OCI-LY7 (cell line): ENCODE data around the gene PDE3B. TPM values are rescaled to one million over a fixed set of nuclear protein-coding genes. Genes with fewer than 3 reads are reported as not detected.
"Not testable (repeated sequence)": the region's sequence is repeated elsewhere in the genome, so short reads cannot be mapped to it uniquely, and the experiment has no call there.

ENCODE experiments used
- BruUV-seq: library from RNA; stranded (reverse); fragments of 400-500 nt; replicated peaks from 2 replicates; lab custom pipeline; 2021; lab: Mats Ljungman, UMichigan
- CTCF ChIA-PET: fragments of 300-600 bp; sonication (Branson Sonifier 250); formaldehyde crosslinking; loops from one replicate; lab custom pipeline; 2022; ENCODE audit warnings: antibody characterized with exemption; ENCODE audit not compliant: unreplicated experiment; lab: Charles Lee
- POLR2A ChIA-PET: fragments of 300-600 bp; sonication (Branson Sonifier 250); formaldehyde crosslinking; loops from one replicate; lab custom pipeline; 2022; ENCODE audit warnings: antibody characterized with exemption; lab: Charles Lee
- DNase-seq: peaks from one replicate; pipeline ENCODE4 v3.0.0-alpha.2; 2015; ENCODE audit warnings: low spot score
- H2AFZ ChIP-seq: fragments of 200-600 bp; sonication (generic), shearing (Covaris generic); 2 replicates; pipeline ENCODE4 v1.6.1; 2014; ENCODE audit warnings: mild to moderate bottlenecking, antibody characterized with exemption, low read length, moderate library complexity
- H3K27ac ChIP-seq: fragments of 200-600 bp; sonication (generic); 2 replicates; pipeline ENCODE4 v1.5.1; 2014; ENCODE audit warnings: mixed run types, low read depth, mild to moderate bottlenecking, moderate library complexity, low read length, inconsistent platforms; ENCODE audit not compliant: poor library complexity, severe bottlenecking
- H3K36me3 ChIP-seq: fragments of 200-600 bp; sonication (generic); 2 replicates; pipeline ENCODE4 v1.6.1; 2014; ENCODE audit warnings: mild to moderate bottlenecking, antibody characterized with exemption, low read length, moderate library complexity, mixed read lengths; ENCODE audit not compliant: insufficient read depth
- H3K4me1 ChIP-seq: fragments of 200-600 bp; sonication (generic); 2 replicates; pipeline ENCODE4 v1.5.1; 2014; ENCODE audit warnings: mild to moderate bottlenecking, low read length; ENCODE audit not compliant: insufficient read depth, poor library complexity, severe bottlenecking
- H3K4me2 ChIP-seq: fragments of 200-600 bp; sonication (generic); 2 replicates; pipeline ENCODE4 v1.6.1; 2014; ENCODE audit warnings: mild to moderate bottlenecking, low read length
- H3K4me3 ChIP-seq: fragments of 200-600 bp; sonication (generic); 2 replicates; pipeline ENCODE4 v1.5.1; 2014; ENCODE audit warnings: mild to moderate bottlenecking, low read depth, low read length; ENCODE audit not compliant: poor library complexity, severe bottlenecking
- H3K79me2 ChIP-seq: fragments of 200-600 bp; sonication (generic); 2 replicates; pipeline ENCODE4 v1.6.1; 2016; ENCODE audit warnings: low read depth, mild to moderate bottlenecking, low read length, moderate library complexity, mixed read lengths; ENCODE audit not compliant: insufficient read depth
- H3K9me2 ChIP-seq: fragments of 200-600 bp; sonication (generic); 2 replicates; pipeline ENCODE4 v1.6.1; 2016; ENCODE audit warnings: mild to moderate bottlenecking, low read length, mixed read lengths; ENCODE audit not compliant: insufficient read depth
- H3K9me3 ChIP-seq: fragments of 200-600 bp; sonication (generic); 2 replicates; pipeline ENCODE4 v1.6.1; 2014; ENCODE audit warnings: mild to moderate bottlenecking, mixed run types, low read length, mixed read lengths
- H4K20me1 ChIP-seq: fragments of 200-600 bp; sonication (generic); 2 replicates; pipeline ENCODE4 v1.6.1; 2014; ENCODE audit warnings: mild to moderate bottlenecking, antibody characterized with exemption, low read length, moderate library complexity, mixed read lengths; ENCODE audit not compliant: insufficient read depth
- CTCF ChIP-seq: fragments of 200-600 bp; sonication (generic); conservative IDR thresholded peaks from 2 replicates; pipeline ENCODE4 v1.5.1; 2014; ENCODE audit warnings: mild to moderate bottlenecking, antibody characterized with exemption, low read length, moderate library complexity, mixed read lengths
- EZH2phosphoT487 ChIP-seq: fragments of 200-600 bp; sonication (generic); IDR thresholded peaks from 2 replicates; pipeline ENCODE4 v1.6.1; 2018; ENCODE audit warnings: low read depth, borderline replicate concordance, mild to moderate bottlenecking, mixed run types, antibody characterized with exemption, low read length, moderate library complexity, mixed read lengths
- intact Hi-C: fragments of 100-400 bp; cut with micrococcal nuclease; formaldehyde crosslinking; loops from one replicate; pipeline ENCODE4 v1.10.0; 2022; ENCODE audit not compliant: unreplicated experiment
- total RNA-seq, 2 experiments: library from RNA; depleted of rRNA in 1 of 2; stranded (reverse); fragments of >200 nt in 1 of 2; shearing (Covaris generic) in 1 of 2; gene quantifications; 2 replicates each; pipeline ENCODE4 v1.2.3, GENCODE V29; 2014 to 2022

The PDE3B gene
- total RNA-seq, 2 experiments from 2014 or later = not detected

DNA sequence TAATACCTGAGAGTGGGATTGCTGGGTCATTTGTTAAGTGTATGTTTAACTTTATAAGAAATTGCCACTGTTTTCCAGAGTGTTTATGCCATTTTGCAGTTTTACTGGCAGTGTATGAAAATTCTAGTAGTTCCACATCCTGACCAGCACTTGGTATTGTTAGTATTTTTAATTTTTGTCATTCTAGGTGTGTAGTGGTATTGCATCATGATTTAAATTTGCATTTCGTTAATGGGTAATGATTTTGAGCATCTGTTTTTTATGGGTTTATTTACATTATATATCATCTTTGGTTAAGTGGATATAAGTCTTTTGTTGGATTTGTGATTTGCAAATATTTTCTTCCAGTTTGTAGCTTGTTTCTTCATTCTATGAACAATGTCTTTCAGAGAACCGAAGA, 34.7 kb downstream of the PDE3B start:
- Histone ChIP-seq H3K9me3 (no peaks in the 10 kb centered on the region), H3K4me2 (no peak overlapping the region), H3K4me3 (no peak overlapping the region), H4K20me1 (no peaks in the 10 kb centered on the region), H3K9me2 (no peaks in the 10 kb centered on the region), H3K36me3 (no peaks in the 10 kb centered on the region), H2AFZ (no peak overlapping the region), H3K79me2 (no peaks in the 10 kb centered on the region), H3K27ac (no peak overlapping the region), H3K4me1 (no peaks in the 10 kb centered on the region)
- no TSS peak for BruUV-seq
- TF ChIP-seq EZH2phosphoT487 = no peak
- TF ChIP-seq CTCF = no peak
- intact Hi-C loops = no loop called here
- DNase-seq = no peak
- POLR2A ChIA-PET = no interaction called here
- CTCF ChIA-PET = no interaction called here

DNA sequence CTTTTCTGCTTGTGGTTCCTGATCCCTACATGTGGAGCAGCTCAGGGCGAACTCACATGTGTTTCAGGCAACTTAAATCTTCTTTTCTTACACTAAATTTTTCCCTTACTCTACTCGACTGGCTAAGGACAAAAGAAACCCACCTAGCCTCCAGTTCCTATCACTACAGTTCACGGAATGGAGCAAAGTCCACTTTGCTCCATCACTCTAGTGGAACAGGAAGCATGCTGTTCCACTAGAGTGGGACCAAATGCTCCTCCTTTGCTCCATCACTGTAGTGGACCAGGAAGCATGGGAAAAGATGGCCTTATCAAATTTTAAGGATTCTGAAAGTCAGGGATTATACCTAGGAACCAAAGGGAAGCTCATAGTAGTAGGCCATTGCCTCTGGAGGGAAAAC, 36.1 kb downstream of the PDE3B start:
- intact Hi-C loops = no loop called here
- CTCF ChIA-PET = no interaction called here

DNA sequence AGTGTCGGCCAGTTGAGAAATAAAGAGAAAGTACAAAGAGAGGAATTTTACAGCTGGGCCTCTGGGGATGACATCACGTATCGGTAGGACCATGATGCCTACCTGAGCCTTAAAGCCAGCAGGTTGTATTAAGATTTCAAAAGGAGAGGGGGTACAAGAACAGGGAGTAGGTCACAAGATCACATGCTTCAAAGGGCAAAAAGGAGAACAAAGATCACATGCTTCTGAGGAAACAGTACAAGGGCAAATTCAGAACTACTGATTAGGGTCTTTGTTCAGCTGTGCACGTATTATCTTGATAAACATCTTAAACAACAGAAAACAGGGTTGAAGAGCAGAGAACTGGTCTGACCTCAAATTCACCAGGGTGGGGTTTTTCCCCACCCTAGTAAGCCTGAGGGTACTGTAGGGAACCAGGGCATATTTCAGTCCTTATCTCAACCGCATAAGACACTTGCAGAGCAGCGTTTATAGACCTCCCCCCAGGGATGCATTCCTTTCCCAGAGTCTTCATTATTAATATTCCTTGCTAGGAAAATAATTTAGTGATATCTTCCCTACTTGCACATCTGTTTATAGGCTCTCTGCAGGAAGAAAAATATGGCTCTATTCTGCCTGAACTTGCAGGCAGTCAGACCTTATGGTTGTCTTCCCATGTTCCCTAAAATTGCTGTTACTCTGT, 40.8 kb downstream of the PDE3B start:
- H3K79me2 ChIP-seq, H3K9me2 ChIP-seq, BruUV-seq, intact Hi-C loops, H3K4me1 ChIP-seq, POLR2A ChIA-PET, H3K4me3 ChIP-seq, H3K4me2 ChIP-seq, CTCF ChIA-PET, H3K36me3 ChIP-seq, H3K27ac ChIP-seq, H2AFZ ChIP-seq, H3K9me3 ChIP-seq, DNase-seq, H4K20me1 ChIP-seq: not testable (repeated sequence)

More for the DNA sequence above, 36.1 kb downstream of the PDE3B start:
- POLR2A ChIA-PET = no interaction called here
- Histone ChIP-seq H3K79me2 (no peaks in the 10 kb centered on the region), H3K4me3 (no peak overlapping the region), H3K4me2 (no peak overlapping the region), H2AFZ (no peak overlapping the region), H3K9me2 (no peaks in the 10 kb centered on the region), H3K9me3 (no peaks in the 10 kb centered on the region), H3K4me1 (no peaks in the 10 kb centered on the region), H3K27ac (no peak overlapping the region), H3K36me3 (no peaks in the 10 kb centered on the region), H4K20me1 (no peaks in the 10 kb centered on the region)
- no TSS peak for BruUV-seq
- DNase-seq = no peak
- no peak for TF ChIP-seq CTCF
- no peak for TF ChIP-seq EZH2phosphoT487
